ENCODE measurements around the gene SOX15.
"Not testable (repeated sequence)": the region's sequence is repeated elsewhere in the genome, so short reads cannot be mapped to it uniquely, and the experiment has no call there.

SOX15 gene

DNA sequence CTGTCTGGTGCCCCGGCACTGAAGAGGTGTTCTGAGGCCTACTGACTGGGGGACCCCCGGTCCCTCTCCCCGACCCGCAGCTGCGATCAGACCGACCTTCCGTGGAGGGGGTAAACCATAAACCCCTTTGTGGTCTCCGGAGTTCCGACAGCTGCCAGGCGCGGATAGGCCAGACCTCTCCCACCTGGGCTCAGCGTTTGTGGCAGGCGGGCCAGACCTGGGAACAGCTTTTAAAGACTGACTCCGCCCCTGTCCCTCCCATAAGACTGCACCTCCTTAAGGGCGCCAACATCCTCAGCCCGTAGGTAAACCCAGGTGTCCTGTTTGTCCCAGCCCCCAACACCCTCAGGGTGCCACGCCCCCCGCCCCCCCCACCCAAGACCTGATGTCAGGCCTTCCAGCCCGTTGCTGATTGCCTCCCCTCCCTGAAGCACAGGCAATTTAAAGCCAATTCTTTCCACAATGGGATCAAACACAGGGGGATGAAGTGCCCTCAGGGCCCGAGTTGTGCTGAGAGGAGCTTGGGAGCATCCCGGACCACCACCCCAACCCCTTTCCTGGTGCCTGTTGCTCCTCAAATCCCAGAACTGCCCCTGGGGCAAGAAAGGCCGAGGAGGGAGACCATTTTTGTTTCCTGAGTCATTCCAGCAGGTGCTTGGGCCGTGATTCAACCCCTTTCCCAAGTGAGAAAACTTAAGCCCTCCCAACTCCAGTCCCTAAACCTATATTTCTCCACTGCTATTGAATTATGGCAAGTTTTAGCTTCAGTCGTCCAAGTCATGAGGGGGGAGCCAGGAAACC is at the start of gene SOX15:
Gene SOX15, minus strand, starts transcription at position 204 of the 801 bp plus-strand sequence. CDS start 418 bp downstream, outside the sequence.
- DNase-seq (ENCODE audit: low read depth in 2 of 2) = no peak

DNA sequence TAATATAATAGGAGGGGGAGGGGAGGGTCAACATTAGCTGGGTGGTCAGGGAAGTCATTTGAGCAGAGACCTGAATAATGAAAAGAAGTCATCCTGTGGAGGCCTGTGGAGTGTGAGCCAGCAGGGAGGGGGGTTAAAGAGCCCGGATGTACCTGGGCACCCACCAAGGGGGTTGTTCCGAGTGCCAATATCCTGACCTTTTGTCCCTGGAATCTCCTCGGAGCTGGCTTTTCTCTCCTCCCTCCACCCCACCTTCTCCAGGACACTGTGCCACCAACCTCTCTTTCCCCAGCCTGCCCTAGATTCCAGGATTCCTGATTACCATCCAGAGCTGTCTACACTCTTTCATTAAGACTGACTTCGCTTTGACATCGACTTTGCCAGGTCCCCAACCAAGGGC is 46.3 kb upstream of the SOX15 start:
- DNase-seq (ENCODE audit: low read depth in 2 of 2) = no peak

GRCh38 chr17:7634384-7634783 is 44.5 kb upstream of the SOX15 start:
- no peak for DNase-seq (ENCODE audit: low read depth in 2 of 2)

GRCh38 chr17:7633093-7633492 is 43.2 kb upstream of the SOX15 start:
- no peak for DNase-seq (ENCODE audit: low read depth in 2 of 2)

DNA sequence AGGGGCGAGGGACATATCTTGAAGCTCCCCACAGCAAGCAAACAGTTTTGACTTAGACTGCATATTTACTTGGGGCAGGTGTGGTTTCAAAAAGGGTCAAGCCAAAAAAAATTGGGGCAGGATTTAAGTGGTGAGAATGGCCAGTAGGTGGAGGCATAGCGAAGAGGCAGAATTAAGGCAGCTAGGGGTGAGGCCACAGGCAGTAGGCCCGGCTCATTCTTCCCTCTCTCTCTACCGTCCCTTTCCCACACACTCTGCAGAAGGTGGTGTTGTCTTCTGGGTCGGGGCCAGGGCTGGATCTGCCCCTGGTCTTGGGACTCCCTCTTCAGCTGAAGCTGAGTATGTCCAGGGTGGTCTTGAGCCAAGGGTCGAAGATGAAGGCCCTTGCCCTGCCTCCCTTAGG is 42.6 kb upstream of the SOX15 start:
- no peak for DNase-seq (ENCODE audit: low read depth in 2 of 2)

DNA sequence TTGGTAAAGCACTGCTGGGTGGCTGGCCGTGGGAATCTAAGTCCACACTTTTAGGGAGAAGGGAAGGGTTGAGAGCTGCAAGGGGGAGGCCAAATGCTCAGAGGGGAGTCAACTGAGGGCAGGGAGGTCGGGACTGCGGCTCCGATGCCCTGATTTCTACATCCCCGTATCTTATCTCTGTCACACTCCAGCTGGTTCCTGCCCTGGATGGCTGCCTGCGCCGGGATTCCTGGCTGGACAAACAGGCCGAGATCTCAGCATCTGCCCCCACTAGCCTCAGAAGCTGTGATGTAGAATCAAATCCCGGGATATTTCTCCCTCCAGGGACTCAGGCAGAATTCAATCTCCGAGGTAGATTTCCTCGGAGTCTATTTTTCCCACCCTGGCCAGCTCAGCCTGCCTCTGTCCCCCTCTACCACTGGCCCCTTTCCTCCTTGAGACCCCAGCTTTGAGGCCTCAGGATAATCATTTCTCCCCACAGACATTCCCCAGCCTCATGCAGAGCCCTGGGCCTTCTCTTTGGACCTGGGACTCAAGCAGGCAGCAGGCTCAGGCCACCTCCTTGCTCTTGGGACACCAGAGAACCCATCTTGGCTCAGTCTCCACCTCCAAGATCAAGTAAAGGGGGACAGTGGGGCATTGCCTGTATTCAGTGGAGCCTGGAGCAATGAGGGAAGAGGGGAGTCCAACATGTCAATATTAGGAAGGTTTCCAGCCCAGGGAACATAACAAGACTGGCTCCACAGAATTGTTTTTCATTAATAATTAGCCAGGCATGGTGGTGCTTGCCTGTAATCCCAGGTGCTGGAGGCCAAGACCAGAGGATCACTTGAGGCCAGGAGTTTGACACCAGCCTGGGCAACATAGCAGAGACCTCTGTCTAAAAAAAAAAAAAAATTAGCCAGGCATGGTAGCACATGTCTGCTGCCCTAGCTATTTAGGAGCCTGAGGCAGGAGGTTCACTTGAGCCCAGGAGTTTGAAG is 41.8 kb upstream of the SOX15 start:
- no peak for DNase-seq (ENCODE audit: low read depth in 2 of 2)

DNA sequence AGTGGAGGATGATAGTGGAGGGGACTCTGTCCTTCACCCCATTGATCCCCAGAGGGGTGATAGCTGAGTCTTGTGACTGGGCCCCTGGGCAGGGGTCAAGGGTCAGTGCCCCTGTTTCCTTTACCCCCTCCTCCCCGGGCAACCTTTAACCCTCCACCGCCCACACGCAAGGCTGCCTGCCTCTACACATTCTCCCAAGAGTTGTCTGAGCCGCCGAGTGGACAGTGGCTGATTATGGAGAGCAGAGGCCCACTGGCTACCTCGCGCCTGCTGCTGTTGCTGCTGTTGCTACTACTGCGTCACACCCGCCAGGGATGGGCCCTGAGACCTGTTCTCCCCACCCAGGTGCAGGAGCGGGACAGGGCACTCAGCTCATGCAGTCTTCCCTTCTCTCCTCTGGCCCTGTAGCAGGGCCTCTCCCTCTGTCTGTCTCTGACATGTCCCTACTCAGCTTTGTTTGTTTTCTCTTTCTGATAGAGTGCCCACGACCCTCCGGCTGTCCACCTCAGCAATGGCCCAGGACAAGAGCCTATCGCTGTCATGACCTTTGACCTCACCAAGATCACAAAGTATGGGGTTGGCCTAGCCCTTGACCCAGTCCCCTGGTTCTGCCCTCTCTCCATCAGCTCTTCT is 40.2 kb upstream of the SOX15 start, which contains the start of gene SHBG:
Gene SHBG, plus strand, starts transcription at position 197 of the 633 bp plus-strand sequence. Its CDS starts 38 bp downstream, at position 235.
- DNase-seq (ENCODE audit: low read depth in 2 of 2) = no peak

- peak; percentile 68 to 82 for DNase-seq (ENCODE audit: low read depth in 2 of 2)
Measured at GRCh38 chr17:7627250-7628121, 37.6 kb upstream of the SOX15 start, which contains the start of gene SAT2. SAT2 (minus strand) TSS chr17:7627821; CDS start chr17:7627635, 186 bp downstream.

DNA sequence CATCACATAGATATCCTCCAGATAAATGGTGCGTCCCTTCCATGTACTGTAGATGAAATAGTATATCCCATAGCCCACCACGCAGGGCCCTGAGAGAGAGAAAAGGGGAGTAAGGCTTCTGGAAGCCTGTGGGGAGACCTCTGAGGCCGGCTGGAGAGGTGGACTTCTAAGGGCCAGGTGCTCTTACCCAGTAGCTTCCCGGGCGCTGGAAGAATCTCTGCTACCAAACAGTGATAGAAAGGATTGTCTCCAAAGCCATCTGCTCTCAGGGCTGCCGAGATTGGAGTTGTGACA is 37.0 kb upstream of the SOX15 start:
- no peak for DNase-seq (ENCODE audit: low read depth in 2 of 2)

GRCh38 chr17:7626307-7626706 is 36.4 kb upstream of the SOX15 start:
- DNase-seq (ENCODE audit: low read depth in 2 of 2) = no peak

DNA sequence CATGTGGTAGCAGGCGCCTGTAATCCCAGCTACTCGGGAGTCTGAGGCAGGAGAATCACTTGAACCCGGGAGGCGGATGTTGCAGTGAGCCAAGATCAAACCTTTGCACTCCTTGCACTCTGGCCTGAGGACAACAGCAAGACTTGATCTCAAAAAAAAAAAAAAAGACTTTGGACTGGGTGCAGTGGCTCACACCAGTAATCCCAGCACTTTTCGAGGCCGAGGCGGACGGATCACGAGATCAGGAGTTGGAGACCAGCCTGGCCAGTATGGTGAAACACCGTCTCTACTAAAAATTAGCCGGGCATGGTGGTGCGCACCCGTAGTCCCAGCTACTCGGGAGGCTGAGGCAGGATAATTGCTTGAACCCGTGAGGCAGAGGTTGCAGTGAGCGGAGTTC is 35.9 kb upstream of the SOX15 start:
- not testable (repeated sequence) for DNase-seq (ENCODE audit: low read depth in 2 of 2)

DNA sequence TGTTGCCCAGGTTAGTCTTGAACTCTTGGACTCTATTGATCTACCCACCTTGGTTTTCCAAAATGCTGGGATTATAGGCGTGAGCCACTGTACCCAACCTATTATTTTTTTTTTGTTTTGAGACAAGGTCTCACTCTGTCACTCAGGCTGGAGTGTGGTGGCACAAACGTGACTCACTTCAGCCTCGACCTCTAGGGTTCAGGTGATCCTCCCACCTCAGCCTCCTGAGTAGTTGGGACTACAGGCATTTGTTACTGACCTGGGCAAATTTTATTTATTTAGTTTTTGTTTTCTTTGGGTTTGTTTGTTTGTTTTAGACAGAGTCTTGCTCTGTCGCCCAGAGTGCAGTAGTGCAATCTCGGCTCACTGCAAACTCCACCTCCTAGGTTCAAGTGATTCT is 33.8 kb upstream of the SOX15 start:
- no peak for DNase-seq (ENCODE audit: low read depth in 2 of 2)

DNA sequence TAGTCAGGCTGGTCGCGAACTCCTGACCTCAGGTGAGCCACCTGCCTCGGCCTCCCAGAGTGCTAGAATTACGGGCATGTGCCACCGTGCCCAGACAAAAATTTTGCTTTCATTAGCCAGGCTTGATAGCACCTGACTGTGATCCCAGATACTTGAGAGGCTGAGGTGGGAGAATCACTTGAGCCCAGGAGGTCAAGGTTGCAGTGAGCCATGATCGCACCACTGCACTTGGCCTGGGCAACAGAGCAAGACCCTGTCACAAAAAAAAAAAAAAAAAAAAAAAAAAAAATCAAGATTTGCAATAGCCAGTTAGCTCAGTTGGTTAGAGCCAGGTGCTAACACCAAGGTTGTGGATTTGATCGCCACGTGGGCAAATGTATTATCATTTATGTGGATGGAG is 30.9 kb upstream of the SOX15 start:
- DNase-seq (ENCODE audit: low read depth in 2 of 2) = no peak

- DNase-seq (ENCODE audit: low read depth in 2 of 2) = no peak
Measured at GRCh38 chr17:7618608-7619007, 28.7 kb upstream of the SOX15 start.

GRCh38 chr17:7615265-7615747 is 25.4 kb upstream of the SOX15 start:
- no peak for DNase-seq (ENCODE audit: low read depth in 2 of 2)

- DNase-seq (ENCODE audit: low read depth in 2 of 2) = peak; percentile 99
Measured at GRCh38 chr17:7614425-7615264, 24.8 kb upstream of the SOX15 start, which contains the start of gene FXR2. FXR2 (minus strand) TSS chr17:7614897; CDS start chr17:7614532, 365 bp downstream.

DNA sequence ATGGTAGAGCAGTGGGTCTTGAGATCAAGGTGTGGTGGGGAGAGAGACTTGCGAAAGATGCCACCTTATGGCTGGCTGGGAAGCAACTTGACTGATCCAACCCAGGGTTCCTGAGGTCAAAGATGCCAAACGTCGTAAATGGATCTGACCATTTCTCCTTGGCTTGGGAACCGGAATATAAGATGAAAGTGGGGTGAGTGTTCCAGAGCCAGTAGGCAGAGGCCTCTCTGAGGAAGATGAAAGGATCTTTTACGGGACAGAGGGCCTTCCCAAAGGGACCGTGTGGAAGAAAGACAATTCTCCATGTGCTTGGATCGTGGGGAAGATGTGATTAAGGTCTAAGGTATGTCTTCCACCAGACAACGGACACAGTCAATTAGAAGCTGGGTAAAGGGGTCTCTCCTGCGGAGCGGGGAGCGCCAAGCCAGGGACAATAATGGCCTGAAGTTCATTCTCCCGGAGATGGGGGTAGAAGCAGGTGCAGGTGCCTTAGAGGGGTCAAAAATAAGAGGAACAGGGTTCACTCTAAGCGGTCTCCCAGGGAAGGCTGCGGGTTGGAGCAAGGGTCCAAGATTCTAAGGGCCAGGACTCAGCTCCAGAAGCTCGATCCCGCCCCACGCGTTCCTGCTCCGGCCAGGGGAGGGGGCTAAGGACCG is 24.0 kb upstream of the SOX15 start:
- DNase-seq (ENCODE audit: low read depth in 2 of 2) = no peak

- DNase-seq (ENCODE audit: low read depth in 2 of 2) = no peak
Measured at GRCh38 chr17:7612294-7612640, 22.4 kb upstream of the SOX15 start.

- no peak for DNase-seq (ENCODE audit: low read depth in 2 of 2)
Measured at GRCh38 chr17:7611635-7612293, 21.9 kb upstream of the SOX15 start.
